Astrocyte of the spinal cord (primary cell): Measurements from ENCODE around the gene MOCS1.

ENCODE experiments used
- DNase-seq: peaks from one replicate; pipeline ENCODE4 v3.0.0; 2011; ENCODE audit warnings: low read depth, low spot score
- H3K4me3 ChIP-seq: 2 replicates; pipeline ENCODE4 v1.5.1; 2011; ENCODE audit warnings: low read depth, mild to moderate bottlenecking, low read length, moderate library complexity
- CTCF ChIP-seq: IDR thresholded peaks from 2 replicates; pipeline ENCODE4 v1.5.1; 2012; ENCODE audit warnings: low read depth, mild to moderate bottlenecking, low read length, inconsistent platforms
- in situ Hi-C: cut with HindIII; loops from 2 replicates; pipeline ENCODE4 v1.10.0; 2017; ENCODE audit warnings: low sequenced_read_pairs

Gene MOCS1

DNA sequence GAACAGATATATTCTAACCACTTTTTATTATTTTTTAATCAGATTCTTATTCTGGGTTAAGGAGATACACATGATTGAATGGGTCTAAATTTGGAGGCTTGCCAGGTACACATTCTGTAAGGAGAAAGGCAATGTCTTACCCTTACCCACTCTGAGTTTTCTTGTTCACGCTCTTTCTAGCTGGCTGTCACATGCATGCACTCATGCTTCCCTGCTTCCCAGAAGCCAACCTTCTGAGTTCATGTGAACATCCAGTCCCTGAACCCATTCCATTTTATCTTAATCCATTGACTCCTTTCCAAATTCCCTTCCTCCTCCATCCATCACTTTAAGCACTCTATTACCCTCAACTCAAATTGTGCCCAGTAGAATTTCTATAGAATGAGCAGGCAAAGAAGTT, 17.5 kb upstream of the MOCS1 start:
- no peak overlapping the region for H3K4me3 ChIP-seq
- DNase-seq: no peak
- in situ Hi-C loops: no loop called here
- TF ChIP-seq CTCF: no peak

DNA sequence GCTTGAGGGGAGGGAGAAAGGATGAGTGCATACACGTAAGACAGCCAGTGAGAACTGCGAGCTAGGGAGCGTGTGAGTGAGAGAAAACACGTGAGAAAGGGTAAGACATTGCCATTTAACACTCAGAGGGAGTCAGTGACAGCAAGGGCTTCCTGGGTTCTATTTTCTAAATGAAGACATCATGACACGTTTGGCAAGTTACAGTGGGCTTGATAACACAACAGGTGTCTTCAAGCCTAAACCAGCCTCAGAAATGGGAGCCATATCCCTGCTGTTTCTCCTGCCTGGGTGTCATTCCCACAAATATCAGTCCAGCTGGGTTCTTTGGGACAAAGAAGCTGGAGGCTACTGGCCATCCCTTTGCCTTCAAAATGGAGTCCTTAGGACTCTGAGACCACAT, 16.9 kb upstream of the MOCS1 start:
- in situ Hi-C loops: no loop called here
- no peak for DNase-seq
- TF ChIP-seq CTCF: no peak
- no peak overlapping the region for H3K4me3 ChIP-seq

DNA sequence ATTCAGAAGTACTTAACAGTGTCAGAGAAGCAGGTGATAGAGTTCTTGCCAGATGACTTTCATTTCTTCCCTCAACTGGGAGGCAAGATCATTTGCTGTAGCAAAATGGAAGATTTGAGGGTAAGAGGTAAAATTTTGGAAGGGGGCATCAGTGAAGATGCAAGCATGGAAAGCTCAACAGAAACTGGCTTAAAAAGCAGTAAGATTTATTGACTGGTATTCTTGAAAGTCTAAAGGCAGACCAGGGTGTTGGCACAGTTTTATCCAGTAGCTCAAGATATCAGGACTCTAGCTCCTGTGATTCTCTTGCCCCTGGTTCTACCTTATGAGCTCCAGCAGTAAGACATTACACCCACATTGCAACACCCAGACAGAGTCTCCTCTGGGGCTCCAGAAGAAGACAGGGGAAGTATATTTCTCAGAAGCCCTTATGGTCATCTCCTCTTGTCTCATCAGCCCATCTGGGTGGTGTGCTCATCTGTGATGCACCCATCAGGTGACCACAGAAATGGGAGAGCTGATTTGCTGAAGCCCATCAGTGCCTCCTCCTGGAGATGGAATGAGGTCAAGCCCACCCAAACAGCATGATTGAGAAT, 16.0 kb upstream of the MOCS1 start:
- in situ Hi-C loops: no loop called here
- DNase-seq: no peak
- no peak for TF ChIP-seq CTCF

DNA sequence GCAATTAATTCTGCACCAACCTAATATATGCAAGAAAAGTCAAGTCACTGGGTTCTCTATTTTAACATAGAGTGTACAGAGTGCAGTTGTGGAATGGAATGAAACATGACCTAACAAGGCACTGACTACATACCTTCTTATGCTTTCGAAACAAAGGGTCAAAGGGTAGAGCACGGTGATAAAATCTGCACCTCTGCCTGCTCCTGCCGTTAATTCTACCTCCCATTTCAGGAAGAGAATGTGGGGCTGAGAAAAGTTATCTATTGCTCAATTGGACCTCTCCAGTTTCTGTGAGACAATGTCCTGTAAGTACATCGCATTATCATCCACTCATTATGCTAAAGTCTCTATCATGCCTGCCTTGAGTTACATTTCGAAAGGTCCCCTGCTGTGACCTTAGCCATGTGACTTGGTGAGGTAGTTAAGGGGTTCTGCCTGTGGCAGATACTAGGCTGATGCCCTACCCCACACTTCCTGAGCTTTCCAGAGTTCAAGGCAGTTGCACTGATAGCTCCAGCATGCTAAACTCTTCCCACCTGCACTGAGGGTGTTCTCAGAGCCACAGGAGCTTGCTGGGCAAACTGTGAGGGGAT, 14.0 kb upstream of the MOCS1 start:
- no peak overlapping the region for H3K4me3 ChIP-seq
- in situ Hi-C loops: no loop called here
- DNase-seq: no peak
- no peak for TF ChIP-seq CTCF

More for the DNA sequence above, 16.0 kb upstream of the MOCS1 start:
- H3K4me3 ChIP-seq: no peak overlapping the region

- no peak for DNase-seq
- no peak for TF ChIP-seq CTCF
- H3K4me3 ChIP-seq: no peak overlapping the region
- in situ Hi-C loops: no loop called here
These were observed 13.4 kb upstream of the MOCS1 start for GRCh38 chr6:39947611-39948068.

GRCh38 chr6:39945626-39946025, 11.4 kb upstream of the MOCS1 start:
- in situ Hi-C loops: no loop called here
- no peak for TF ChIP-seq CTCF
- no peak for DNase-seq
- H3K4me3 ChIP-seq: no peak overlapping the region
